ENCODE results near the gene RASSF7.

The RASSF7 gene

GRCh38 chr11:560305-561147 lies at the start of gene RASSF7, which contains the start of gene LMNTD2:
Gene RASSF7, plus strand, starts transcription at chr11:560970. Its CDS starts 799 bp downstream, at chr11:561769.
Gene LMNTD2, minus strand, starts transcription at chr11:560738. Its CDS starts 22 bp downstream, at chr11:560716.
- Histone ChIP-seq H4K20me1 (ENCODE audit: insufficient read depth) (no peaks in the 10 kb centered on the region), H3K4me1 (ENCODE audit: low read depth, poor library complexity, severe bottlenecking) (peaks cover 13% of the 10 kb centered on the region), H3K4me3 (IDR thresholded peaks at IDR 0.05; ENCODE audit: insufficient read depth, low read depth, low read length) (no peak within 1 kb of the TSS), H3K79me2 (ENCODE audit: insufficient read depth, low read depth) (no peaks in the 10 kb centered on the region), H3K9ac (peak within 1 kb of the TSS; percentile 39; the same call in 1 of the 2 replicates), H3K27ac (no peak within 1 kb of the TSS), H3K36me3 (ENCODE audit: insufficient read depth) (no peaks in the 10 kb centered on the region), H2AFZ (ENCODE audit: low read depth) (peak within 1 kb of the TSS; percentile 81), H3K4me2 (peak within 1 kb of the TSS; percentile 71), H3K27me3 (ENCODE audit: insufficient read depth, low read depth) (no peaks in the 10 kb centered on the region; the same call in 1 of the 2 replicates)
- no peak for TF ChIP-seq CTCF (conservative IDR thresholded peaks at IDR 0.05; ENCODE audit: low read depth, low read length)

- no peaks in the 10 kb centered on the region for H4K20me1 ChIP-seq (ENCODE audit: insufficient read depth)
Observed at GRCh38 chr11:512761-513595, 47.8 kb upstream of the RASSF7 start.

GRCh38 chr11:514606-515005 lies 46.2 kb upstream of the RASSF7 start:
- Histone ChIP-seq H2AFZ (ENCODE audit: low read depth) (no peak overlapping the region), H3K36me3 (ENCODE audit: insufficient read depth) (no peaks in the 10 kb centered on the region), H3K27ac (no peak overlapping the region), H3K9ac (no peak overlapping the region), H3K79me2 (ENCODE audit: insufficient read depth, low read depth) (no peaks in the 10 kb centered on the region), H3K4me1 (ENCODE audit: low read depth, poor library complexity, severe bottlenecking) (no peaks in the 10 kb centered on the region), H4K20me1 (ENCODE audit: insufficient read depth) (no peaks in the 10 kb centered on the region), H3K4me2 (no peak overlapping the region), H3K27me3 (ENCODE audit: insufficient read depth, low read depth) (no peaks in the 10 kb centered on the region), H3K4me3 (IDR thresholded peaks at IDR 0.05; ENCODE audit: insufficient read depth, low read depth, low read length) (no peak overlapping the region)
- TF ChIP-seq CTCF (conservative IDR thresholded peaks at IDR 0.05; ENCODE audit: low read depth, low read length), result no peak

More at GRCh38 chr11:512761-513595, 47.8 kb upstream of the RASSF7 start:
- no peak overlapping the region for H3K4me3 ChIP-seq (IDR thresholded peaks at IDR 0.05; ENCODE audit: insufficient read depth, low read depth, low read length)
- H3K27me3 ChIP-seq (ENCODE audit: insufficient read depth, low read depth), result no peaks in the 10 kb centered on the region
- no peaks in the 10 kb centered on the region for H3K36me3 ChIP-seq (ENCODE audit: insufficient read depth)
- H3K27ac ChIP-seq, result no peak overlapping the region
- no peaks in the 10 kb centered on the region for H3K79me2 ChIP-seq (ENCODE audit: insufficient read depth, low read depth)
- no peak overlapping the region for H3K4me2 ChIP-seq
- no peak for TF ChIP-seq CTCF (conservative IDR thresholded peaks at IDR 0.05; ENCODE audit: low read depth, low read length)
- H2AFZ ChIP-seq (ENCODE audit: low read depth), result no peak overlapping the region
- H3K4me1 ChIP-seq (ENCODE audit: low read depth, poor library complexity, severe bottlenecking), result no peaks in the 10 kb centered on the region
- H3K9ac ChIP-seq, result no peak overlapping the region

GRCh38 chr11:515131-515530 lies 45.6 kb upstream of the RASSF7 start:
- Histone ChIP-seq H3K79me2 (ENCODE audit: insufficient read depth, low read depth) (no peaks in the 10 kb centered on the region), H3K4me3 (IDR thresholded peaks at IDR 0.05; ENCODE audit: insufficient read depth, low read depth, low read length) (no peak overlapping the region), H3K4me1 (ENCODE audit: low read depth, poor library complexity, severe bottlenecking) (no peaks in the 10 kb centered on the region), H3K4me2 (no peak overlapping the region), H3K9ac (no peak overlapping the region), H3K36me3 (ENCODE audit: insufficient read depth) (no peaks in the 10 kb centered on the region), H4K20me1 (ENCODE audit: insufficient read depth) (no peaks in the 10 kb centered on the region), H2AFZ (ENCODE audit: low read depth) (no peak overlapping the region), H3K27me3 (ENCODE audit: insufficient read depth, low read depth) (no peaks in the 10 kb centered on the region), H3K27ac (no peak overlapping the region)
- TF ChIP-seq CTCF (conservative IDR thresholded peaks at IDR 0.05; ENCODE audit: low read depth, low read length), result no peak
